Spleen (tissue), 7 donors: ENCODE results near the gene TBC1D12.

Experiments used
- CTCF ChIP-seq, 11 experiments: fragments of 200-600 bp in 7 of 11; fragments of 450-650 bp in 4 of 11; sonication (generic) in 4 of 11; IDR thresholded peaks in 8 of 11; conservative IDR thresholded peaks in 3 of 11; 1 replicate in 7 of 11; 2 replicates in 4 of 11; pipeline versions ENCODE4 v1.4.0 to v1.8.0; 2016 to 2021; ENCODE audit warnings: antibody characterized with exemption in 11 of 11, inconsistent platforms in 4 of 11, mild to moderate bottlenecking in 1 of 11
- POLR2A ChIP-seq, 3 donors: fragments of 450-650 bp; IDR thresholded peaks; one replicate each; pipeline ENCODE4 v1.5.1; 2017; ENCODE audit warnings: antibody characterized with exemption in 3 of 3, mild to moderate bottlenecking in 1 of 3
- POLR2AphosphoS5 ChIP-seq, 3 donors: sonication (generic); formaldehyde crosslinking; IDR thresholded peaks; one replicate each; pipeline ENCODE4 v1.5.1; 2017; ENCODE audit warnings: antibody characterized with exemption in 3 of 3
- donor health status: DM: no; HTN: no; CAD: no; lungs with moderate emphysema.
- donor health status: DM: no; HTN: no; CAD: no.
- donor health status: DM: no; HTN: no; CAD: no.

- TF ChIP-seq CTCF (IDR thresholded peaks at IDR 0.05 in 8 of 11, conservative IDR thresholded peaks at IDR 0.05 in 3 of 11) (no peak), POLR2AphosphoS5 (IDR thresholded peaks at IDR 0.05) (no peak), POLR2A (IDR thresholded peaks at IDR 0.05) (no peak)
Measured at GRCh38 chr10:94412449-94412848, 10.1 kb downstream of the TBC1D12 start.
